Astrocyte of the cerebellum (primary cell): Measurements from ENCODE around the gene RAB30.

Experiments used
- DNase-seq: peaks from one replicate; pipeline ENCODE4 v3.0.0-alpha.2; 2011; ENCODE audit warnings: low read depth
- H3K4me3 ChIP-seq: 2 replicates; pipeline ENCODE4 v1.5.1; 2011; ENCODE audit warnings: mild to moderate bottlenecking, low read depth, low read length, moderate library complexity
- in situ Hi-C: cut with HindIII; loops from 2 replicates; pipeline ENCODE4 v1.10.0; 2017; ENCODE audit warnings: low sequenced_read_pairs
- TF ChIP-seq, protein P1 (sequence below): IDR thresholded peaks from 2 replicates; pipeline ENCODE4 v1.5.1; 2012; ENCODE audit warnings: low read length, low read depth, moderate library complexity, mild to moderate bottlenecking; ENCODE audit errors: missing control alignments

Gene RAB30, protein sequence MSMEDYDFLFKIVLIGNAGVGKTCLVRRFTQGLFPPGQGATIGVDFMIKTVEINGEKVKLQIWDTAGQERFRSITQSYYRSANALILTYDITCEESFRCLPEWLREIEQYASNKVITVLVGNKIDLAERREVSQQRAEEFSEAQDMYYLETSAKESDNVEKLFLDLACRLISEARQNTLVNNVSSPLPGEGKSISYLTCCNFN

DNA sequence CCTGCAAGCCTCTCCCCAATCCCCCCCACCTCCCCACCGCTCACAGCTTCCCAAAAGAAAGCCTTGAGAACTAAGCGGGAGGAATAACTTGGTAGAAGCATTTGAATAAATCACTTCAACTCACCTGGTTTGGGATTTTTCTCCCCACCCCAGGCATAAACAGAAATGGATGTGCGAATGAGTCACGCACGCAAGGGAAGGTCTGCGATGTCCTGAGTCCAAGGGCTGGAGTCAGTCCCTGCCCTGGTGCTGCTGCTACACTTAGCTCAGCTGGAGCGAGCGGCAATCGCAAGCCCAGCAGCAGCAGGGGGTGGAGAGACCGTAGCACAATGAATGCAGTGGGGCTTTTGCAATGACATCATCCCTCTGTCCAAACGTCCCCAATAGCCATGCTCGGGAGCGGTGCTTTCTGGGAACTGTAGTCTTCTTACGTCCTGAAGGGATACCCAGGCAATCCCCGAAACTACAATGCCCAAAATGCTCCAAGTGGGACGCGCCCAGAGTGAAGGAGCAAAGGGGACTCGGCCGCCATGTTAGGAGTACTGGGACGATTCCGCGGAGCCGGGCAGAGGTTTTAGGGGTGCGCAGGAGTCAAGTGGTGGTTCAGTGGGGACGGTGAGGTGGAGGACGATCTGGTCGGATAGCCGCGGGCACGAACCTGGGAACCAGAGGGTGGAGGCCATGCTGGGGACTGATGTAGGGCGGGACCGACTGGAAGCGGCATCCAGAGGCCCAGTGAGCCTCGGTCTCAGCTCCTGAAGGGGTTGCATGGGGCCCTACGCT, at the start of gene RAB30:
TSS of gene RAB30 (minus strand) at position 331 of the 783 bp plus-strand sequence. CDS start 74,581 bp downstream, outside the sequence.
- in situ Hi-C loops, result no loop called here
- H3K4me3 ChIP-seq, result peak within 1 kb of the TSS; percentile 90
- TF ChIP-seq, protein P1, sequence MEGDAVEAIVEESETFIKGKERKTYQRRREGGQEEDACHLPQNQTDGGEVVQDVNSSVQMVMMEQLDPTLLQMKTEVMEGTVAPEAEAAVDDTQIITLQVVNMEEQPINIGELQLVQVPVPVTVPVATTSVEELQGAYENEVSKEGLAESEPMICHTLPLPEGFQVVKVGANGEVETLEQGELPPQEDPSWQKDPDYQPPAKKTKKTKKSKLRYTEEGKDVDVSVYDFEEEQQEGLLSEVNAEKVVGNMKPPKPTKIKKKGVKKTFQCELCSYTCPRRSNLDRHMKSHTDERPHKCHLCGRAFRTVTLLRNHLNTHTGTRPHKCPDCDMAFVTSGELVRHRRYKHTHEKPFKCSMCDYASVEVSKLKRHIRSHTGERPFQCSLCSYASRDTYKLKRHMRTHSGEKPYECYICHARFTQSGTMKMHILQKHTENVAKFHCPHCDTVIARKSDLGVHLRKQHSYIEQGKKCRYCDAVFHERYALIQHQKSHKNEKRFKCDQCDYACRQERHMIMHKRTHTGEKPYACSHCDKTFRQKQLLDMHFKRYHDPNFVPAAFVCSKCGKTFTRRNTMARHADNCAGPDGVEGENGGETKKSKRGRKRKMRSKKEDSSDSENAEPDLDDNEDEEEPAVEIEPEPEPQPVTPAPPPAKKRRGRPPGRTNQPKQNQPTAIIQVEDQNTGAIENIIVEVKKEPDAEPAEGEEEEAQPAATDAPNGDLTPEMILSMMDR, result no peak
- DNase-seq, result peak; percentile 99

DNA sequence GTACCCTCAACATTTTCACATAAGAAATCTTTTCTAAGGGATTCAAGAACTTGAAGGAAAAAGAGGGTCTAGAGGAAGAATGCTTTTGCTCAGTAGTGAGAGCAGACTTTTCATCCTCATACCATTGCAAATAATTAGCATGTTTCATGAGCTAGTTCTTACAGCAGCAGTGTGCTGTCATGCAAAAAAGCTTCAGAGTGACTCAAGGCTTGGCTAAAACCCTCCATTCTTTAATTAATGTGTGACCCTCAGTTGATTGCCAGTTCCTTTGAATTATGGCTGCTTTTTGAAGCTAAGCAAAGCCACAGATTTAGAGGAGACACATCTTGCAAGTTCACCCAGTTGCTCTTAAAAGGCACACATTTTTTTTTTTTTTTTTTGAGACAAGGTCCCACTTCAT, 48.6 kb upstream of the RAB30 start:
- no peak overlapping the region for H3K4me3 ChIP-seq
- no peak for DNase-seq
- TF ChIP-seq, protein P1, result no peak
- in situ Hi-C loops, result no loop called here

DNA sequence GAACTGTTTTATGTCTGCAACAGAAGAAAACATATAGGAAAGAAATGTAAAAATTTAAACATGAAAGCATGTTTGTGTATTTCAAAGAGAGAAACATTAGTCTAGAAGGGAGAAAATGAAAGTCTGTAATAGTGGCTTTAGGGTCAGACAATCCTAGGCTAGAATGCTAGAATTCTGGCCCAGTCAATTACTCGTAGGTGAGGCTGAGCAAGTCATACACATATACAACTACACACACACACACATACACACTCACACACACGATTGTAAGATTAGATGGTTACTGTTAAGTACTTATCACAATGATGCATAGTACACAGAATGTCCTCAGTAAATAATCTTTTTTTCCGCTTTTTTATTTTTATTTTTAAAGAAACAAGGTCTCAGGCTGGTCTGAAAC, 47.5 kb upstream of the RAB30 start:
- no peak overlapping the region for H3K4me3 ChIP-seq
- DNase-seq, result no peak
- in situ Hi-C loops, result no loop called here
- TF ChIP-seq, protein P1, result no peak

DNA sequence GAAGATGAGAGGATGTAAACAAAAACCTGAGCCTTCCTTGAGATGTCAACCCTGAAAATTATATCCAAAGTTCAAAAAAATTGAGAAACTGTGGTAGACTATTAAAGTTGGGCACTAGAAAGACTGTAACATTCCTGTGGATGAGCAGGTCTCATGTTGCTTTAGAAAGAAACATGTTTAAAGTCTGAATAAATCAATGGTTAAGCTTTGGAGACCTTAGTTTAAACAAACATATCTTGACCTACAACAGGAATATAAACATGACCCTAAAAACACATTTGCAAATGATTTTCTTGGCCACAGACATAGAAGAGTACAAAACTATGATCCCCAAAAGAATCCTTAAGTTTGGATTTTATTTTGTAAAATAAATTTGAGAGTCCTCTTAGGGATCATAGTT, 47.1 kb upstream of the RAB30 start:
- TF ChIP-seq, protein P1, result no peak
- DNase-seq, result no peak

DNA sequence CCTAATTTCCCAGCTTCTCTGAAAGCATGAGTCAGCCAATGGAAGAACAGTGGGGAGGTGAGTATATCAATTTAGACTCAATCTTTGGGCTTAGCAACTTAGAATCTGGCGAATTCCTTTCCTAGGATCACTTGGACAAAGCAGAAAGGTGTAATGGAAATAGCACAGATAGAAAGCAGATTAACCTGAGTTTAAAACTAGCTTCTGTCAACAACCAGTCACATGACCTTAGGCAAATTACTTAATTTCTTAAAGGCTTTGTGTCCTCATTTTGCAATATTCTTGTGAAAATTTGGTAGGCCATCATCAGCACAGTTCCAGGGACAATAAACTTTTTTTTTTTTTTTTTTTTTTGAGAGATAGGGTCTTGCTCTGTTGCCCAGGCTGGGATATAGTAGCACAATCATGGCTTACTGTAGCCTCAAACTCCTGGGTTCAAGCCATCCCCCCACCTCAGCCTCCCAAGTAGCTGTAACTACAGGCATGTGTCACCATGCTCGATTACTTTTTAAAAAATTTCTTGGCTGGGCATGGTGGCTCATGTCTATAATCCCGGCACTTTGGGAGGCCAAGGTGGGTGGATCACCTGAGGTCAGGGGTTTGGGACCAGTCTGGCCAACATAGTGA, 44.4 kb upstream of the RAB30 start:
- in situ Hi-C loops, result no loop called here
- DNase-seq, result no peak
- H3K4me3 ChIP-seq, result no peak overlapping the region
- TF ChIP-seq, protein P1, result no peak

More for the DNA sequence above, 47.1 kb upstream of the RAB30 start:
- in situ Hi-C loops, result no loop called here
- no peak overlapping the region for H3K4me3 ChIP-seq

DNA sequence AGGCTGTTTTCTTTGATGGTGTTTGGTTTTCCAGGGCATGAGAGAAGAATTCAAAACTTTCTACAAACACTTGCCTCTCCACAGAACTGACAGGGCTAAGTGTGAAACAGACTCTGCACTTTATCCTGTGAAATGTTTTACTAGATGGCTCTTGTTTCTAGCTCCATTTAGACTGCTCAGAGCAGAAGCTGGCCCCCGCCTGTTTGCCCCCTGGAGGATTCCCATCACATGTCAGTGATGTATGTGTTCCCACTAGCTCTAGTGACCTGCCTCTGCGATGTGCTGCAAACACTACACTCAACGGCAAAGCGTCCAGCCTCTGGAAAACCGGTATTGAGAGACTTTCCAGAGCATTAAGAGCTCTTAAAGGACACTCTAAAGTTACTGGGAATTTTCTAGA, 43.9 kb upstream of the RAB30 start:
- in situ Hi-C loops, result no loop called here
- TF ChIP-seq, protein P1, result no peak
- no peak overlapping the region for H3K4me3 ChIP-seq
- no peak for DNase-seq
